GM12878 (cell line): Measurements from ENCODE around the gene DCTN5. TPM values are rescaled to one million over a fixed set of nuclear protein-coding genes. Genes with fewer than 3 reads are reported as not detected.

Source experiments
- BRCA1 ChIP-seq: IDR thresholded peaks from 2 replicates; pipeline ENCODE4 v1.6.1; 2011; ENCODE audit warnings: low read depth, low read length, improper control_type of control experiment
- CBFB ChIP-seq: IDR thresholded peaks from 2 replicates; pipeline ENCODE4 v1.6.1; 2016; ENCODE audit warnings: antibody characterized with exemption, low read depth
- CBX5 ChIP-seq: sonication (generic); IDR thresholded peaks from 2 replicates; pipeline ENCODE4 v1.6.1; 2016; ENCODE audit warnings: low read depth, moderate library complexity, mild to moderate bottlenecking, inconsistent platforms
- CHD1 ChIP-seq: IDR thresholded peaks from 2 replicates; pipeline ENCODE4 v1.6.1; 2012; ENCODE audit warnings: low read depth, low read length, improper control_type of control experiment
- E2F4 ChIP-seq: IDR thresholded peaks from 2 replicates; pipeline ENCODE4 v1.6.1; 2012; ENCODE audit warnings: low read depth, low read length, improper control_type of control experiment
- IRF4 ChIP-seq: IDR thresholded peaks from 2 replicates; pipeline ENCODE4 v1.6.1; 2011; ENCODE audit warnings: low read depth, low read length
- IRF5 ChIP-seq: fragments of 450-650 bp; IDR thresholded peaks from 2 replicates; pipeline ENCODE4 v1.6.1; 2017; ENCODE audit warnings: borderline replicate concordance
- MYC ChIP-seq: IDR thresholded peaks from 2 replicates; pipeline ENCODE4 v1.6.1; 2011; ENCODE audit warnings: mild to moderate bottlenecking, low read length, moderate library complexity, inconsistent platforms; ENCODE audit not compliant: insufficient read depth, insufficient replicate concordance, insufficient read length, severe bottlenecking
- NFXL1 ChIP-seq: fragments of 450-650 bp; IDR thresholded peaks from 2 replicates; pipeline ENCODE4 v1.6.1; 2017; ENCODE audit warnings: antibody characterized with exemption, mild to moderate bottlenecking, borderline replicate concordance
- NRF1 ChIP-seq: conservative IDR thresholded peaks from 2 replicates; pipeline ENCODE4 v1.6.1; 2011; ENCODE audit warnings: mild to moderate bottlenecking, low read depth, low read length, improper control_type of control experiment
- PRDM15 ChIP-seq: fragments of 450-650 bp; formaldehyde crosslinking; IDR thresholded peaks from 2 replicates; pipeline ENCODE4 v1.4.0; 2020; ENCODE audit warnings: mild to moderate bottlenecking, moderate library complexity
- RELA ChIP-seq: fragments of 450-650 bp; IDR thresholded peaks from 2 replicates; pipeline ENCODE4 v1.8.0; 2014; ENCODE audit warnings: borderline replicate concordance; ENCODE audit not compliant: partially characterized antibody
- RFX5 ChIP-seq: IDR thresholded peaks from 2 replicates; pipeline ENCODE4 v1.6.1; 2011; ENCODE audit warnings: low read depth, low read length, improper control_type of control experiment
- SKIL ChIP-seq: fragments of 450-650 bp; IDR thresholded peaks from 2 replicates; pipeline ENCODE4 v1.6.1; 2017; ENCODE audit warnings: mild to moderate bottlenecking, low read depth, inconsistent platforms; ENCODE audit not compliant: poor library complexity, severe bottlenecking
- SREBF2 ChIP-seq: IDR thresholded peaks from 2 replicates; pipeline ENCODE4 v1.6.1; 2012; ENCODE audit warnings: mild to moderate bottlenecking, low read length
- STAT3 ChIP-seq: IDR thresholded peaks from 2 replicates; pipeline ENCODE4 v1.6.1; 2011; ENCODE audit warnings: low read depth, low read length, improper control_type of control experiment
- SUZ12 ChIP-seq: fragments of 200-600 bp; sonication (generic); IDR thresholded peaks from one replicate; pipeline ENCODE4 v1.6.1; 2018; ENCODE audit warnings: antibody characterized with exemption, mild to moderate bottlenecking; ENCODE audit not compliant: unreplicated experiment
- TCF7 ChIP-seq: IDR thresholded peaks from 2 replicates; pipeline ENCODE4 v1.6.1; 2014; ENCODE audit warnings: antibody characterized with exemption, borderline replicate concordance
- YBX1 ChIP-seq: fragments of 450-650 bp; IDR thresholded peaks from 2 replicates; pipeline ENCODE4 v1.6.1; 2016; ENCODE audit warnings: antibody characterized with exemption
- YY1 ChIP-seq: IDR thresholded peaks from 2 replicates; pipeline ENCODE4 v1.6.1; 2011; ENCODE audit warnings: low read depth, mild to moderate bottlenecking, low read length
- ZNF207 ChIP-seq: fragments of 450-650 bp; IDR thresholded peaks from 2 replicates; pipeline ENCODE4 v1.6.1; 2014; ENCODE audit warnings: antibody characterized with exemption, mild to moderate bottlenecking, borderline replicate concordance
- ZNF217 ChIP-seq: fragments of 450-650 bp; IDR thresholded peaks from 2 replicates; pipeline ENCODE4 v1.6.1; 2017; ENCODE audit warnings: antibody characterized with exemption, mild to moderate bottlenecking
- ZNF384 ChIP-seq: IDR thresholded peaks from 2 replicates; pipeline ENCODE4 v1.6.1; 2012; ENCODE audit warnings: low read depth, mild to moderate bottlenecking, low read length, improper control_type of control experiment, borderline replicate concordance
- polyA plus RNA-seq, 11 experiments: library from polyadenylated mRNA; depleted of rRNA in 4 of 11; unstranded in 6 of 11; stranded (reverse) in 5 of 11; fragments of >200 nt; fragmentation: Nextera tagmentation in 4 of 11; fragmentation: Illumina TruSeq in 1 of 11; extraction: Ambion mirVana in 4 of 11; extraction: Trizol in 1 of 11; gene quantifications; 1 replicate in 1 of 11; 2 replicates in 10 of 11; pipeline versions ENCODE4 v1.2.1 to v1.2.3, GENCODE V29; 2011 to 2016; ENCODE audit warnings: inconsistent platforms in 2 of 11, missing spikeins in 2 of 11, low read depth in 1 of 11
- total RNA-seq, 4 experiments: library from RNA; depleted of rRNA in 3 of 4; stranded (reverse); fragments of >200 nt in 3 of 4; fragmentation: Illumina TruSeq in 1 of 4; extraction: Trizol in 1 of 4; gene quantifications; 2 replicates each; pipeline versions ENCODE4 v1.2.1 to v1.2.3, GENCODE V29; 2013 to 2021

The DCTN5 gene
- total and polyA plus RNA-seq, 10 of the 15 experiments (the other 5 are each of a cell fraction or from before 2014, with no cell fraction given): 49.1 to 153 (median 81.4) TPM

GRCh38 chr16:23678430-23679273 is 37.4 kb downstream of the DCTN5 start, which contains the start of gene PLK1 (continued):
- no peak for TF ChIP-seq STAT3
- no peak for TF ChIP-seq CHD1
- no peak for TF ChIP-seq PRDM15 (CRISPR knock-in tag)
- no peak for TF ChIP-seq IRF5
- no peak for TF ChIP-seq SKIL
- TF ChIP-seq CBFB: no peak
- peak; percentile 99 for TF ChIP-seq E2F4
- TF ChIP-seq CBX5: 0 out of 2 replicates have a peak, but pooled peaks have one; percentile 65
- TF ChIP-seq TCF7: no peak
- no peak for TF ChIP-seq BRCA1
- TF ChIP-seq NRF1: 0 out of 2 replicates have a peak, but pooled peaks have one; percentile 21
- TF ChIP-seq IRF4: no peak
- TF ChIP-seq YBX1: no peak
- no peak for TF ChIP-seq RFX5
- no peak for TF ChIP-seq NFXL1
- TF ChIP-seq RELA: no peak
- TF ChIP-seq ZNF217: no peak
- no peak for TF ChIP-seq SREBF2
- no peak for TF ChIP-seq SUZ12
- no peak for TF ChIP-seq MYC
- peak; percentile 27; the same call in 1 of the 2 replicates for TF ChIP-seq YY1
- no peak for TF ChIP-seq ZNF384
- TF ChIP-seq ZNF207: no peak
